Neuronal stem cell (in vitro differentiated cells): Measurements from ENCODE around the gene CD226.

Experiments
- DNase-seq: peaks from one replicate; pipeline ENCODE4 v3.0.0-alpha.2; 2013; ENCODE audit warnings: low spot score
- H2AFZ ChIP-seq: one replicate; pipeline ENCODE4 v1.6.1; 2013; ENCODE audit warnings: mild to moderate bottlenecking, low read length, inconsistent platforms
- H2AK5ac ChIP-seq: 2 replicates; pipeline ENCODE4 v1.6.1; 2013; ENCODE audit warnings: low read depth, mild to moderate bottlenecking, inconsistent platforms, low read length, moderate library complexity, mixed read lengths
- H2BK120ac ChIP-seq: 2 replicates; pipeline ENCODE4 v1.6.1; 2013; ENCODE audit warnings: low read depth, mild to moderate bottlenecking, inconsistent platforms, low read length, moderate library complexity, mixed read lengths
- H2BK12ac ChIP-seq: one replicate; pipeline ENCODE4 v1.6.1; 2013; ENCODE audit warnings: low read length, inconsistent platforms
- H2BK15ac ChIP-seq: 2 replicates; pipeline ENCODE4 v1.6.1; 2013; ENCODE audit warnings: mild to moderate bottlenecking, low read length, inconsistent platforms, mixed read lengths
- H2BK5ac ChIP-seq: one replicate; pipeline ENCODE4 v1.6.1; 2013; ENCODE audit warnings: inconsistent platforms, mild to moderate bottlenecking, low read length, moderate library complexity
- H3K14ac ChIP-seq: one replicate; pipeline ENCODE4 v1.6.1; 2013; ENCODE audit warnings: low read length, inconsistent platforms
- H3K18ac ChIP-seq: 2 replicates; pipeline ENCODE4 v1.6.1; 2013; ENCODE audit warnings: low read length, inconsistent platforms
- H3K23ac ChIP-seq: 2 replicates; pipeline ENCODE4 v1.6.1; 2013; ENCODE audit warnings: low read depth, mild to moderate bottlenecking, mixed read lengths, low read length, inconsistent platforms; ENCODE audit not compliant: poor library complexity
- H3K27ac ChIP-seq: replicated peaks from 3 replicates; pipeline ENCODE4 v1.5.1; 2013; ENCODE audit warnings: low read length, inconsistent platforms
- H3K27me3 ChIP-seq, 3 experiments: 2 replicates each; pipeline ENCODE4 v1.6.1; 2013; ENCODE audit warnings: low read length in 3 of 3, mild to moderate bottlenecking in 2 of 3, inconsistent platforms in 1 of 3, low read depth in 1 of 3, mixed read lengths in 1 of 3, moderate library complexity in 1 of 3; ENCODE audit not compliant: control insufficient read depth in 3 of 3, insufficient read depth in 3 of 3
- H3K36me3 ChIP-seq, 2 donors: replicated peaks in 1 of 2; 2 replicates each; pipeline ENCODE4 v1.6.1; 2013; ENCODE audit warnings: low read length in 2 of 2; ENCODE audit not compliant: control insufficient read depth in 2 of 2, insufficient read depth in 2 of 2
- H3K4ac ChIP-seq: 2 replicates; pipeline ENCODE4 v1.6.1; 2013; ENCODE audit warnings: inconsistent platforms, mild to moderate bottlenecking, low read length, moderate library complexity
- H3K4me1 ChIP-seq, 2 donors: 1 replicate in 1 of 2; 2 replicates in 1 of 2; pipeline ENCODE4 v1.6.1; 2013; ENCODE audit warnings: low read length in 2 of 2, low read depth in 1 of 2; ENCODE audit not compliant: control insufficient read depth in 2 of 2, insufficient read depth in 1 of 2
- H3K4me2 ChIP-seq: one replicate; pipeline ENCODE4 v1.6.1; 2013; ENCODE audit warnings: mild to moderate bottlenecking, low read length, inconsistent platforms; ENCODE audit not compliant: insufficient read depth, poor library complexity, severe bottlenecking
- H3K4me3 ChIP-seq, 2 donors: 2 replicates each; pipeline ENCODE4 v1.5.1; 2013; ENCODE audit warnings: low read length in 2 of 2, mild to moderate bottlenecking in 2 of 2, inconsistent platforms in 1 of 2, moderate library complexity in 1 of 2
- H3K79me1 ChIP-seq: one replicate; pipeline ENCODE4 v1.6.1; 2013; ENCODE audit warnings: low read depth, mild to moderate bottlenecking, inconsistent platforms, low read length, moderate library complexity
- H3K9ac ChIP-seq: one replicate; pipeline ENCODE4 v1.6.1; 2013; ENCODE audit warnings: mild to moderate bottlenecking, low read depth, low read length, inconsistent platforms; ENCODE audit not compliant: poor library complexity
- H3K9me3 ChIP-seq, 2 donors: replicated peaks in 1 of 2; 2 replicates each; pipeline versions ENCODE3 to v1.6.1; 2013; ENCODE audit warnings: low read length in 2 of 2, mild to moderate bottlenecking in 2 of 2, inconsistent platforms in 1 of 2, low read depth in 1 of 2, mixed read lengths in 1 of 2, moderate library complexity in 1 of 2; ENCODE audit not compliant: control insufficient read depth in 2 of 2, insufficient read depth in 1 of 2
- H4K8ac ChIP-seq: one replicate; pipeline ENCODE4 v1.6.1; 2013; ENCODE audit warnings: low read depth, mild to moderate bottlenecking, inconsistent platforms, low read length, moderate library complexity
- H4K91ac ChIP-seq: one replicate; pipeline ENCODE4 v1.6.1; 2013; ENCODE audit warnings: low read length, low read depth, mild to moderate bottlenecking, inconsistent platforms; ENCODE audit not compliant: poor library complexity
- WGBS, 2 donors: extraction: QIAGEN DNeasy Blood & Tissue Kit; methylation state at CpG; one replicate each; pipeline ENCODE4 v1.1.7; 2013; ENCODE audit warnings: missing lambda C conversion rate in 2 of 2, mixed read lengths in 1 of 2; ENCODE audit not compliant: insufficient read length in 2 of 2, insufficient replicate concordance in 1 of 2; ENCODE audit errors: extremely low coverage in 2 of 2; 5-methylcytosine and 5-hydroxymethylcytosine counted together

CD226 gene

GRCh38 chr18:69934601-69935265, 12.9 kb downstream of the CD226 start:
- Histone ChIP-seq H2AFZ (peak overlapping the region; percentile 9), H3K4ac (no peak overlapping the region), H3K79me1 (no peaks in the 10 kb centered on the region), H3K23ac (no peak overlapping the region), H4K8ac (no peak overlapping the region), H2AK5ac (no peak overlapping the region), H3K9ac (no peak overlapping the region), H2BK5ac (no peak overlapping the region), H3K18ac (no peak overlapping the region), H3K27me3 (no peaks in the 10 kb centered on the region), H3K4me3 (no peak overlapping the region), H3K14ac (no peak overlapping the region), H2BK15ac (no peak overlapping the region), H3K4me1 (peaks cover 1 to 5% of the 10 kb centered on the region in 2 donors), H3K4me2 (no peak overlapping the region), H3K27ac (no peak overlapping the region), H4K91ac (no peak overlapping the region), H3K36me3 (no peaks in the 10 kb centered on the region), H2BK120ac (no peak overlapping the region), H2BK12ac (no peak overlapping the region), H3K9me3 (no peaks in the 10 kb centered on the region)
- DNase-seq, result no peak
- WGBS, 2 donors, result 100% methylated on average over 2 of the region's 4 CpGs; no CpG with 5 or more reads in 1 of the 2 donors

- Histone ChIP-seq H3K4me2 (no peak overlapping the region), H3K9me3 (no peaks in the 10 kb centered on the region), H4K8ac (no peak overlapping the region), H3K23ac (no peak overlapping the region), H3K79me1 (no peaks in the 10 kb centered on the region), H2AK5ac (no peak overlapping the region), H3K14ac (no peak overlapping the region), H3K4me1 (no peaks in the 10 kb centered on the region), H3K18ac (no peak overlapping the region), H3K4me3 (no peak overlapping the region), H4K91ac (no peak overlapping the region), H2BK5ac (no peak overlapping the region), H3K27ac (no peak overlapping the region), H2BK12ac (no peak overlapping the region), H3K4ac (no peak overlapping the region), H2BK15ac (no peak overlapping the region), H3K27me3 (no peaks in the 10 kb centered on the region), H3K36me3 (no peaks in the 10 kb centered on the region), H3K9ac (no peak overlapping the region), H2AFZ (no peak overlapping the region), H2BK120ac (no peak overlapping the region)
- WGBS, 2 donors, result no CpG with 5 or more reads among the region's 5 CpGs
- DNase-seq, result no peak
These were observed 18.5 kb downstream of the CD226 start for GRCh38 chr18:69929041-69929774.

- H2BK15ac ChIP-seq, result no peak overlapping the region
- no peak overlapping the region for H2AFZ ChIP-seq
- H3K27ac ChIP-seq, result no peak overlapping the region
- no peak overlapping the region for H3K4me3 ChIP-seq
- peaks cover 0 to 3% of the 10 kb centered on the region in 2 donors for H3K4me1 ChIP-seq
- no peak overlapping the region for H2BK12ac ChIP-seq
- no peaks in the 10 kb centered on the region for H3K9me3 ChIP-seq
- H4K8ac ChIP-seq, result no peak overlapping the region
- no peak overlapping the region for H4K91ac ChIP-seq
- no peak overlapping the region for H3K9ac ChIP-seq
- no peak for DNase-seq
- no peak overlapping the region for H2BK5ac ChIP-seq
- H3K4ac ChIP-seq, result no peak overlapping the region
- H2AK5ac ChIP-seq, result no peak overlapping the region
- H3K27me3 ChIP-seq, result no peaks in the 10 kb centered on the region
- H3K4me2 ChIP-seq, result no peak overlapping the region
- WGBS, 2 donors, result no CpG with 5 or more reads among the region's 3 CpGs
- no peak overlapping the region for H3K18ac ChIP-seq
- H3K36me3 ChIP-seq, result no peaks in the 10 kb centered on the region
- no peaks in the 10 kb centered on the region for H3K79me1 ChIP-seq
- no peak overlapping the region for H2BK120ac ChIP-seq
- H3K23ac ChIP-seq, result no peak overlapping the region
- no peak overlapping the region for H3K14ac ChIP-seq
These were observed 31.3 kb downstream of the CD226 start for GRCh38 chr18:69916412-69916811.

- no peak overlapping the region for H2BK15ac ChIP-seq
- H3K14ac ChIP-seq, result no peak overlapping the region
- H3K4me1 ChIP-seq, result no peaks in the 10 kb centered on the region
- no peaks in the 10 kb centered on the region for H3K79me1 ChIP-seq
- no peak for DNase-seq
- H2BK5ac ChIP-seq, result no peak overlapping the region
- no peak overlapping the region for H2AFZ ChIP-seq
- H4K91ac ChIP-seq, result no peak overlapping the region
- no peaks in the 10 kb centered on the region for H3K9me3 ChIP-seq
- H3K18ac ChIP-seq, result no peak overlapping the region
- no peak overlapping the region for H2AK5ac ChIP-seq
- no peak overlapping the region for H3K4ac ChIP-seq
- no peak overlapping the region for H2BK120ac ChIP-seq
- H3K4me3 ChIP-seq, result no peak overlapping the region
- no peak overlapping the region for H2BK12ac ChIP-seq
- H3K36me3 ChIP-seq, result no peaks in the 10 kb centered on the region
- H3K4me2 ChIP-seq, result no peak overlapping the region
- no peak overlapping the region for H3K27ac ChIP-seq
- H3K27me3 ChIP-seq, result no peaks in the 10 kb centered on the region
- no peak overlapping the region for H3K23ac ChIP-seq
- H3K9ac ChIP-seq, result no peak overlapping the region
- no peak overlapping the region for H4K8ac ChIP-seq
These were observed 38.8 kb downstream of the CD226 start for GRCh38 chr18:69908838-69909237.
